OCI-LY7 (cell line): ENCODE results near the gene PRKG1.

ENCODE experiments used
- CTCF ChIP-seq: fragments of 200-600 bp; sonication (generic); conservative IDR thresholded peaks from 2 replicates; pipeline ENCODE4 v1.5.1; 2014; ENCODE audit warnings: mild to moderate bottlenecking, antibody characterized with exemption, low read length, moderate library complexity, mixed read lengths
- EZH2phosphoT487 ChIP-seq: fragments of 200-600 bp; sonication (generic); IDR thresholded peaks from 2 replicates; pipeline ENCODE4 v1.6.1; 2018; ENCODE audit warnings: low read depth, borderline replicate concordance, mild to moderate bottlenecking, mixed run types, antibody characterized with exemption, low read length, moderate library complexity, mixed read lengths

- no peak for TF ChIP-seq CTCF
- TF ChIP-seq EZH2phosphoT487 = no peak
These were observed 332.3 kb downstream of the PRKG1 start for GRCh38 chr10:51406581-51406980.
